Fibroblast of lung (primary cell): Measurements from ENCODE around the gene SMIM38. TPM values are rescaled to one million over a fixed set of nuclear protein-coding genes. Genes with fewer than 3 reads are reported as not detected.
"Not testable (repeated sequence)": the region's sequence is repeated elsewhere in the genome, so short reads cannot be mapped to it uniquely, and the experiment has no call there.

ENCODE experiments used
- DNase-seq, 2 donors: peaks; one replicate each; pipeline versions ENCODE4 v3.0.0 to v3.0.0-alpha.2; 2010; ENCODE audit warnings: low read depth in 2 of 2
- H2AFZ ChIP-seq: 2 replicates; pipeline ENCODE4 v1.5.1; 2012; ENCODE audit warnings: low read length, control low read depth, inconsistent platforms
- H3K27ac ChIP-seq: 2 replicates; pipeline ENCODE4 v1.5.1; 2011; ENCODE audit warnings: low read length, control low read depth; ENCODE audit not compliant: insufficient read depth
- H3K27me3 ChIP-seq: 2 replicates; pipeline ENCODE4 v1.5.1; 2011; ENCODE audit warnings: mild to moderate bottlenecking, low read length; ENCODE audit not compliant: control insufficient read depth, insufficient read depth
- H3K36me3 ChIP-seq: 2 replicates; pipeline ENCODE4 v1.5.1; 2011; ENCODE audit warnings: low read length; ENCODE audit not compliant: control insufficient read depth, insufficient read depth
- H3K4me1 ChIP-seq: 2 replicates; pipeline ENCODE4 v1.5.1; 2011; ENCODE audit warnings: low read length; ENCODE audit not compliant: control insufficient read depth, insufficient read depth; ENCODE audit errors: extremely low read depth
- H3K4me2 ChIP-seq: 2 replicates; pipeline ENCODE4 v1.5.1; 2011; ENCODE audit warnings: low read length, control low read depth; ENCODE audit not compliant: insufficient read depth; ENCODE audit errors: extremely low read depth
- H3K4me3 ChIP-seq, 4 experiments: fragments of 200-600 bp in 1 of 4; sonication (generic) in 1 of 4; replicated peaks in 1 of 4; 2 replicates each; pipeline ENCODE4 v1.5.1; 2011 to 2016; ENCODE audit warnings: low read length in 4 of 4, low read depth in 3 of 4, mild to moderate bottlenecking in 3 of 4, control low read depth in 2 of 4, inconsistent platforms in 1 of 4, mixed read lengths in 1 of 4; ENCODE audit not compliant: insufficient read depth in 1 of 4; ENCODE audit errors: control extremely low read depth in 1 of 4
- H3K79me2 ChIP-seq: 2 replicates; pipeline ENCODE4 v1.5.1; 2012; ENCODE audit warnings: mild to moderate bottlenecking, low read length, inconsistent platforms; ENCODE audit not compliant: control insufficient read depth, insufficient read depth
- H3K9ac ChIP-seq: 2 replicates; pipeline ENCODE4 v1.5.1; 2011; ENCODE audit warnings: mild to moderate bottlenecking, low read length, control low read depth; ENCODE audit not compliant: insufficient read depth
- H3K9me3 ChIP-seq: 2 replicates; pipeline ENCODE4 v1.5.1; 2012; ENCODE audit warnings: low read depth, low read length; ENCODE audit not compliant: control insufficient read depth, insufficient read depth
- H4K20me1 ChIP-seq: 2 replicates; pipeline ENCODE4 v1.5.1; 2011; ENCODE audit warnings: low read length; ENCODE audit not compliant: control insufficient read depth, insufficient read depth; ENCODE audit errors: extremely low read depth
- EZH2 ChIP-seq: IDR thresholded peaks from 2 replicates; pipeline ENCODE4 v1.5.1; 2012; ENCODE audit warnings: low read length, control low read depth, mild to moderate bottlenecking; ENCODE audit errors: missing control alignments
- polyA plus RNA-seq, 2 donors: library from polyadenylated mRNA; depleted of rRNA in 1 of 2; stranded (reverse) in 1 of 2; unstranded in 1 of 2; fragments of >200 nt; gene quantifications; 2 replicates each; pipeline ENCODE4 v1.2.1, GENCODE V29; 2011 to 2012; ENCODE audit warnings: missing spikeins in 1 of 2
- total RNA-seq: library from RNA; depleted of rRNA; stranded (reverse); fragments of >200 nt; gene quantifications from 2 replicates; pipeline ENCODE4 v1.2.1, GENCODE V29; 2014
- TF ChIP-seq, protein P1 (sequence below), 2 donors: IDR thresholded peaks in 1 of 2; conservative IDR thresholded peaks in 1 of 2; 1 replicate in 1 of 2; 2 replicates in 1 of 2; pipeline ENCODE4 v1.5.1; 2011 to 2012; ENCODE audit warnings: low read length in 2 of 2, control low read depth in 1 of 2, inconsistent platforms in 1 of 2, low read depth in 1 of 2, mild to moderate bottlenecking in 1 of 2

The SMIM38 gene
- total and polyA plus RNA-seq, 2 donors (not counting 1 experiment from before 2014, with no cell fraction given): 0.06 to 0.33 TPM

DNA sequence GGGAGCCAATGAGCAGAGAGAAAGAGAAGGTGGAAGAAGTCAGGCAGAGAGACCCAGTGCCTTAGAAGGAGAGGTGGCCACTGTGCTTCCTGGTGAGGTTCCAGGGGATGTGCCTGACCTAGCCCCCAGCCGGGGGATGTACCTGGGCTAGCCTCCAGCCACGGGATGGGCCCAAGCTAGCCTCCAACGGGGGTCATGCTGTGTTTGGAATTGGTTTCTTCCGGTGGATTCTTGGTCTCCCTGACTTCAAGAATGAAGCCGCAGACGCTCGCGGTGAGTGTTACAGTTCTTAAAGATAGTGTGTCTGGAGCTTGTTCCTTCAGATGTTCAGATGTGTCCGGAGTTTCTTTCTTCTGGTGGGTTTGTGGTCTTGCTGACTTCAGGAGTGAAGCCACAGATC, 6.9 kb upstream of the SMIM38 start:
- Histone ChIP-seq H3K36me3 (no peaks in the 10 kb centered on the region), H3K27ac (no peak overlapping the region), H3K4me3 (no peak overlapping the region), H3K79me2 (no peaks in the 10 kb centered on the region), H2AFZ (no peak overlapping the region), H3K9me3 (no peaks in the 10 kb centered on the region), H3K4me2 (no peak overlapping the region), H4K20me1 (no peaks in the 10 kb centered on the region), H3K4me1 (no peaks in the 10 kb centered on the region), H3K27me3 (no peaks in the 10 kb centered on the region), H3K9ac (no peak overlapping the region)
- TF ChIP-seq, protein P1, sequence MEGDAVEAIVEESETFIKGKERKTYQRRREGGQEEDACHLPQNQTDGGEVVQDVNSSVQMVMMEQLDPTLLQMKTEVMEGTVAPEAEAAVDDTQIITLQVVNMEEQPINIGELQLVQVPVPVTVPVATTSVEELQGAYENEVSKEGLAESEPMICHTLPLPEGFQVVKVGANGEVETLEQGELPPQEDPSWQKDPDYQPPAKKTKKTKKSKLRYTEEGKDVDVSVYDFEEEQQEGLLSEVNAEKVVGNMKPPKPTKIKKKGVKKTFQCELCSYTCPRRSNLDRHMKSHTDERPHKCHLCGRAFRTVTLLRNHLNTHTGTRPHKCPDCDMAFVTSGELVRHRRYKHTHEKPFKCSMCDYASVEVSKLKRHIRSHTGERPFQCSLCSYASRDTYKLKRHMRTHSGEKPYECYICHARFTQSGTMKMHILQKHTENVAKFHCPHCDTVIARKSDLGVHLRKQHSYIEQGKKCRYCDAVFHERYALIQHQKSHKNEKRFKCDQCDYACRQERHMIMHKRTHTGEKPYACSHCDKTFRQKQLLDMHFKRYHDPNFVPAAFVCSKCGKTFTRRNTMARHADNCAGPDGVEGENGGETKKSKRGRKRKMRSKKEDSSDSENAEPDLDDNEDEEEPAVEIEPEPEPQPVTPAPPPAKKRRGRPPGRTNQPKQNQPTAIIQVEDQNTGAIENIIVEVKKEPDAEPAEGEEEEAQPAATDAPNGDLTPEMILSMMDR (conservative IDR thresholded peaks at IDR 0.05 in 1 of 2, IDR thresholded peaks at IDR 0.05 in 1 of 2; ENCODE audit: low read depth in 1 of 2, low read length in 2 of 2): no peak
- TF ChIP-seq EZH2: no peak
- no peak for DNase-seq

DNA sequence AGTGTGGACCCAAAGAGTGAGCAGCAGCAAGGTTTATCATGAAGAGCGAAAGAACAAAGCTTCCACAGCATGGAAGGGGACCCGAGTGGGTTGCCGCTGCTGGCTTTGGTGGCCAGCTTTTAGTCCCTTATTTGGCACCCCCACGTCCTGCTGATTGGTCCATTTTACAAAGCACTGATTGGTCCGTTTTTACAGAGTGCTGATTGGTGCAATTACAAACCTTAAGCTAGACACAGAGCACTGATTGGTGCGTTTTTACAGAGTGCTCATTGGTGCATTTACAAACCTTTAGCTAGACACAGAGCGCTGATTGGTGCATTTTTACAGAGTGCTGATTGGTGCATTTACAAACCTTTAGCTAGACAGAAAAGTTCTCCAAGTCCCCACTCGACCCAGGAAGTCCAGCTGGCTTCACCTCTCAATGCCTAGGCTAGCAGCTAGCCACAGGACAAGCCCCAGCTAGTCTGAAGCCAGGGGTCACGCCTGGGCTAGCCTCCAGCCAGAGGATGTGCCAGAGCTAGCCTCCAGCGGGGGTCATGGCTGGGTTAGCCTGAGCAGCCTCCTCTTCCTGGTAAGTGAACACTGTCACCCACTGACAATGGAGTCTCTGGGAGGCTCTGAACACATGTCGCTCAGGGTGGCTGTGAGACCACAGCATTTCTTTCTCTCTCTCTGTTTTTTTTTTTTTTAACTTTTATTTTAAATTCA, 6.2 kb upstream of the SMIM38 start:
- not testable (repeated sequence) for H3K27me3 ChIP-seq, DNase-seq, H4K20me1 ChIP-seq, H2AFZ ChIP-seq, H3K9me3 ChIP-seq, H3K4me3 ChIP-seq, H3K36me3 ChIP-seq, H3K27ac ChIP-seq, H3K79me2 ChIP-seq, H3K4me2 ChIP-seq, H3K9ac ChIP-seq, H3K4me1 ChIP-seq

DNA sequence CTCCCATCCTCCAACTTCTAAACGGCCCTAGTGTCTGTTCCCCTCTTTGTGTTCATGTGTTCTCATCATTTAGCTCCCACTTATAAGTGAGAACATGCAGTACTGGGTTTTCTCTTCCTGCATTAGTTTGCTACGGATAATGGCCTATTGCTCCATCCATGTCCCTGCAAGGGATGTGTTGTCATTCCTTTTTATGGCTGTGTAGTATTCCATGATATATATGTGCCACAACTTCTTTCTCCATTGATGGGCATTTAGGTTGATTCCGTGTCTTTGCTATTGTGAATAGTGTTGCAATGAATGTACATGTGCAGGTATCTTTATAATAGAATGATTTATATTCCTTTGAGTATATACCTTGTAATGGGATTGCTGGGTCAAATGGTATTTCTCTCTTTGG, 5.6 kb upstream of the SMIM38 start:
- no peaks in the 10 kb centered on the region for H3K79me2 ChIP-seq
- no peaks in the 10 kb centered on the region for H3K4me1 ChIP-seq
- H3K27ac ChIP-seq: no peak overlapping the region
- H3K9ac ChIP-seq: no peak overlapping the region
- DNase-seq: no peak
- no peaks in the 10 kb centered on the region for H3K27me3 ChIP-seq
- no peaks in the 10 kb centered on the region for H4K20me1 ChIP-seq
- no peak for TF ChIP-seq EZH2
- TF ChIP-seq, protein P1 (conservative IDR thresholded peaks at IDR 0.05 in 1 of 2, IDR thresholded peaks at IDR 0.05 in 1 of 2; ENCODE audit: low read depth in 1 of 2, low read length in 2 of 2): no peak
- H3K36me3 ChIP-seq: no peaks in the 10 kb centered on the region
- no peak overlapping the region for H3K4me2 ChIP-seq
- no peak overlapping the region for H2AFZ ChIP-seq
- H3K9me3 ChIP-seq: no peaks in the 10 kb centered on the region
- H3K4me3 ChIP-seq: no peak overlapping the region
